CD4-positive, alpha-beta T cell (primary cell): ENCODE data around the gene CEP170B. TPM values are rescaled to one million over a fixed set of nuclear protein-coding genes. Genes with fewer than 3 reads are reported as not detected.

Experiments
- ATAC-seq: fragments of 200-7000 bp; cut with Tn5 transposase; one replicate; pipeline ENCODE4 v1.10.0; 2022; ENCODE audit warnings: mild to moderate bottlenecking; ENCODE audit not compliant: poor library complexity
- CTCF ChIA-PET: fragments of 350-600 bp; sonication (Branson Sonifier 250); formaldehyde crosslinking; loops from one replicate; lab custom pipeline; 2021; ENCODE audit warnings: antibody characterized with exemption, inconsistent platforms; lab: Charles Lee
- POLR2A ChIA-PET: fragments of 350-600 bp; sonication (Branson Sonifier 250); formaldehyde crosslinking; loops from one replicate; lab custom pipeline; 2021; ENCODE audit warnings: antibody characterized with exemption, inconsistent platforms; lab: Charles Lee
- DNase-seq, 14 experiments: peaks; one replicate each; pipeline ENCODE4 v3.0.0-alpha.2; 2013 to 2020; ENCODE audit warnings: mixed read lengths in 2 of 14
- H3K27ac ChIP-seq, 2 donors: one replicate each; pipeline versions ENCODE4 v1.5.1 to v1.7.0; 2013; ENCODE audit warnings: low read length in 2 of 2, low read depth in 1 of 2, mild to moderate bottlenecking in 1 of 2
- H3K27me3 ChIP-seq, 2 experiments: 1 replicate in 1 of 2; 2 replicates in 1 of 2; pipeline versions ENCODE4 v1.6.1 to v1.7.0; 2013; ENCODE audit warnings: low read length in 2 of 2, control low read depth in 1 of 2, mild to moderate bottlenecking in 1 of 2, moderate library complexity in 1 of 2; ENCODE audit not compliant: insufficient read depth in 2 of 2, control insufficient read depth in 1 of 2
- H3K36me3 ChIP-seq: one replicate; pipeline ENCODE4 v1.6.1; 2013; ENCODE audit warnings: low read length, control low read depth; ENCODE audit not compliant: insufficient read depth
- H3K4me1 ChIP-seq: one replicate; pipeline ENCODE4 v1.6.1; 2013; ENCODE audit warnings: low read length, control low read depth; ENCODE audit not compliant: insufficient read depth
- H3K4me3 ChIP-seq: one replicate; pipeline ENCODE4 v1.5.1; 2013; ENCODE audit warnings: mild to moderate bottlenecking, low read length, moderate library complexity
- H3K9me3 ChIP-seq, 2 experiments: 1 replicate in 1 of 2; 2 replicates in 1 of 2; pipeline versions ENCODE4 v1.6.1 to v1.7.0; 2013; ENCODE audit warnings: low read length in 2 of 2, mild to moderate bottlenecking in 2 of 2, control low read depth in 1 of 2, moderate library complexity in 1 of 2; ENCODE audit not compliant: control insufficient read depth in 1 of 2, insufficient read depth in 1 of 2
- H3K27ac Mint-ChIP-seq: one replicate; pipeline ENCODE4 v1.8.0; 2020; ENCODE audit warnings: mixed read lengths
- H3K27me3 Mint-ChIP-seq: one replicate; pipeline ENCODE4 v1.8.0; 2021; ENCODE audit warnings: mixed read lengths
- H3K36me3 Mint-ChIP-seq: one replicate; pipeline ENCODE4 v1.8.0; 2021; ENCODE audit warnings: low read depth, mixed read lengths
- H3K4me1 Mint-ChIP-seq: one replicate; pipeline ENCODE4 v1.8.0; 2021; ENCODE audit warnings: low read depth, mixed read lengths
- H3K4me3 Mint-ChIP-seq: one replicate; pipeline ENCODE4 v1.8.0; 2020; ENCODE audit warnings: mild to moderate bottlenecking, mixed read lengths
- H3K9me3 Mint-ChIP-seq: one replicate; pipeline ENCODE4 v1.8.0; 2020; ENCODE audit warnings: mixed read lengths
- intact Hi-C, 2 experiments: fragments of 100-400 bp; cut with DNase I in 1 of 2; cut with micrococcal nuclease in 1 of 2; formaldehyde crosslinking; loops; one replicate each; pipeline versions ENCODE4 v1.15.1 to v1.9.0; 2023 to 2025; cut with DNase I, micrococcal nuclease
- total RNA-seq, 174 experiments: library from RNA in 2 of 174; stranded (reverse) in 2 of 174; gene quantifications; one replicate each; pipeline ENCODE4 v1.2.3 and lab custom pipeline; 2021 to 2026
- TF ChIP-seq, protein P1 (sequence below): fragments of 200-600 bp; IDR thresholded peaks from one replicate; pipeline ENCODE4 v1.8.0; 2022; ENCODE audit warnings: antibody characterized with exemption, mild to moderate bottlenecking

The CEP170B gene
- total RNA-seq, 2 experiments from 2014 or later = 4.4 to 4.7 TPM

DNA sequence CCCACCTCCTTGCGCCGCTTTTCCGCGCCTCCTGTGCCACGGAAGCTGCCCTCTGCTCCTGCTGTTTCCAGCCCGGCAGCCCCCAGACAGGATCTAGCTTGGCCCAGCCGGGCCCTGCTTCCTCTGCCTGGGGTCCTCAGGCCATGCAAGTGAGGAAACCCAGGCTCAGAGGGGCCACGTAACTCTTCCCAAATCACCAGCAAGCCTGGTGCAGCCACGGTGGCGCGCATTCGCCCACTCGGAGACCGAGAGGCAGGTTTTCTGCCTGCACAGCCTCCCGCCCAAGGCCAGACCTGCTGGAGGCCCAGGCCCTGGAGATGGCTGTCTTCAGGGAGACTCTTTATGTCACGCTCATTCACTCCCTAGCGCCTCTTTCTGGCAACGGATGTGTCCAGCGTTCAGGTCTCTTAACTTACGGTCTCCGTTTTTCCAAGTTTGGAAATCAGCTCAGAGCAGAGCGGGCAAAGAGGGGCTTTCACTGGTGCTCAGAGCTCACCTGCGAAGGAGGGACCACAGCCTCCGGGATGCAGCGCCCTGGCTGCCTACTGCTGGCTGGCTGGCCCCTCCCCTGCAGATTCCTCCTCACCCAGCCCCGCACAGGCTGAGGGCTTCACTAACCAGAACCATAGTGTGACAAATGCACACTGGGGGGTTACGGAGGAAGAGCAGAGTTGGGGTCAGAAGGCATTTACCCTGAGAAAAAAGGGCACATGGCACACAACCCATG, 20.6 kb upstream of the CEP170B start:
- ATAC-seq (no peak), DNase-seq (no peak)
- H3K9me3 ChIP-seq = peaks cover 0 to 14% of the 10 kb centered on the region in 2 experiments
- no peaks in the 10 kb centered on the region for H3K9me3 Mint-ChIP-seq
- CTCF ChIA-PET = no interaction called here
- no peak overlapping the region for H3K4me3 Mint-ChIP-seq
- no peak overlapping the region for H3K27ac ChIP-seq
- intact Hi-C loops = no loop called here
- H3K27me3 Mint-ChIP-seq = peaks cover 70% of the 10 kb centered on the region
- H3K4me1 ChIP-seq = peaks cover 10% of the 10 kb centered on the region
- POLR2A ChIA-PET = no interaction called here
- no peak overlapping the region for H3K4me3 ChIP-seq
- H3K36me3 ChIP-seq = no peaks in the 10 kb centered on the region
- H3K27ac Mint-ChIP-seq = no peak overlapping the region
- H3K36me3 Mint-ChIP-seq = no peaks in the 10 kb centered on the region
- TF ChIP-seq, protein P1, sequence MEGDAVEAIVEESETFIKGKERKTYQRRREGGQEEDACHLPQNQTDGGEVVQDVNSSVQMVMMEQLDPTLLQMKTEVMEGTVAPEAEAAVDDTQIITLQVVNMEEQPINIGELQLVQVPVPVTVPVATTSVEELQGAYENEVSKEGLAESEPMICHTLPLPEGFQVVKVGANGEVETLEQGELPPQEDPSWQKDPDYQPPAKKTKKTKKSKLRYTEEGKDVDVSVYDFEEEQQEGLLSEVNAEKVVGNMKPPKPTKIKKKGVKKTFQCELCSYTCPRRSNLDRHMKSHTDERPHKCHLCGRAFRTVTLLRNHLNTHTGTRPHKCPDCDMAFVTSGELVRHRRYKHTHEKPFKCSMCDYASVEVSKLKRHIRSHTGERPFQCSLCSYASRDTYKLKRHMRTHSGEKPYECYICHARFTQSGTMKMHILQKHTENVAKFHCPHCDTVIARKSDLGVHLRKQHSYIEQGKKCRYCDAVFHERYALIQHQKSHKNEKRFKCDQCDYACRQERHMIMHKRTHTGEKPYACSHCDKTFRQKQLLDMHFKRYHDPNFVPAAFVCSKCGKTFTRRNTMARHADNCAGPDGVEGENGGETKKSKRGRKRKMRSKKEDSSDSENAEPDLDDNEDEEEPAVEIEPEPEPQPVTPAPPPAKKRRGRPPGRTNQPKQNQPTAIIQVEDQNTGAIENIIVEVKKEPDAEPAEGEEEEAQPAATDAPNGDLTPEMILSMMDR = no peak
- H3K4me1 Mint-ChIP-seq = no peaks in the 10 kb centered on the region
- peaks cover 43 to 48% of the 10 kb centered on the region in 2 experiments for H3K27me3 ChIP-seq

DNA sequence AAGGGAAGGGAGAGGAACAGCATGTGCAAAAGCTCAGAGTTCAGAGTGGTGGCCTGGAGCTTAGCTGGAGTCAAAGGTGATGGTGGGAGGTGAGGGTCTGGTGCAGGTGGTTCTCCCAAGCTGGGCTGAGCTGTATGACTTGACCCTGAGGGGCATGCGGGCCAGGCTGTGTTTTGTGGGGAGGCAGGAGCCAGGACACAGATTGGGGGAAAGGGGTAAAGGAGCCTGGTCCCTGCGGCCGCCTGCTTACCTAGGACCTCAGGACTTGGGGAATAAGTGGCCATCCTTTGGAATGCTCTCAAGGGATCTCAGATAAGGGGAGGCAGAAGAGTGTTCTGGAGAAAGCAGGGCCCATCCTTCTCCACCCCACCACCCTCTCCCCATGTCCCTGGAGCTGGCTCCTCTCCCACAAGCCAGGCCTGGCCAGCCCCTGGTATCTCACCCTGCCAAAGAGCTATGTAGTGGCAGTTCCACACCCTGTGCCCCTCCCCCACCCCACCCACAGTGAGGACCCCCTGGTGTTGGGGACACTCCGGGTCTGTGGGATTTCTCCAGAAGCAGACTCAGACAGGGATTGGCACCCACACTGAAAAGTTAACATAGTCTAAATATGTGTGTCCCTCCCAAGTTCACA, 19.9 kb upstream of the CEP170B start:
- Mint-ChIP-seq H3K4me3 (no peak overlapping the region), H3K9me3 (no peaks in the 10 kb centered on the region), H3K36me3 (no peaks in the 10 kb centered on the region), H3K4me1 (no peaks in the 10 kb centered on the region), H3K27me3 (peaks cover 75% of the 10 kb centered on the region), H3K27ac (no peak overlapping the region)
- TF ChIP-seq, protein P1 = no peak
- Histone ChIP-seq H3K27ac (no peak overlapping the region), H3K4me1 (peaks cover 10% of the 10 kb centered on the region), H3K27me3 (peaks cover 43 to 48% of the 10 kb centered on the region in 2 experiments), H3K9me3 (peaks cover 0 to 14% of the 10 kb centered on the region in 2 experiments), H3K4me3 (no peak overlapping the region), H3K36me3 (no peaks in the 10 kb centered on the region)
- ChIA-PET CTCF (no interaction called here), POLR2A (no interaction called here)
- intact Hi-C loops = no loop called here
- no peak for ATAC-seq
- no peak for DNase-seq

DNA sequence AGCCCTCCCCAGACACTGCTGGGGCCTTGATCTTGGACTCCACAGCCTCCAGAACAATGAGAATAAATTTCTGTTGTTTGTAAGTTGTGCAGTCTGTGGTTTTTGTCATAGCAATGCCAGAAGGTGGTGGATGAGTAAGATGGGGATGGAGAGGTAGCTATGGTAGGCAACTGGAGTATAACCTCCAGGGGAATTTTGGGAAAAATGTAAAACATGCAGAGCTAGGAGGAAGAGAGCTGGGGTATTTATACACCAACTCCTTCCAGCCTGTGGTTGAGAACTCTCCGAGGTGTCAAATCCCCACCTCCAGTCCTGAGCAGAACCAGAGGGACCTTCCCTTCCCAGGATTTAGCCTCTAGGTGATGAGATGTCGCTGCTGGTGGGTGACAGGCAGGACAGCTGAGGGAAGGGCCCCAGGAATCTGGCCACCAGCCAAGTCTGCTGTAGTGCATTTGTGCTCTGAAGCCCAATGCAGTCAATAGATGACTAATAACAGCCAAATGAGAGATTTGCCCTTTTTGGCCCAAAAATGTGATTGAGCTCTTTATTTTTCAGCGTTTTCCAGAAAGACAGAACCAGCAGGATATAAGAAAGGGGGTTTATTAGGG, 19.1 kb upstream of the CEP170B start:
- CTCF ChIA-PET = no interaction called here

More for the DNA sequence above, 19.1 kb upstream of the CEP170B start:
- H3K4me1 ChIP-seq = peaks cover 10% of the 10 kb centered on the region
- peaks cover 43 to 48% of the 10 kb centered on the region in 2 experiments for H3K27me3 ChIP-seq
- H3K27me3 Mint-ChIP-seq = peaks cover 73% of the 10 kb centered on the region
- TF ChIP-seq, protein P1 = no peak
- no peak overlapping the region for H3K4me3 ChIP-seq
- H3K27ac ChIP-seq = no peak overlapping the region
- POLR2A ChIA-PET = no interaction called here
- peaks cover 0 to 14% of the 10 kb centered on the region in 2 experiments for H3K9me3 ChIP-seq
- intact Hi-C loops = no loop called here
- ATAC-seq (no peak), DNase-seq (no peak)
- no peaks in the 10 kb centered on the region for H3K36me3 ChIP-seq
- no peaks in the 10 kb centered on the region for H3K4me1 Mint-ChIP-seq
- H3K27ac Mint-ChIP-seq = no peak overlapping the region
- no peaks in the 10 kb centered on the region for H3K36me3 Mint-ChIP-seq
- H3K4me3 Mint-ChIP-seq = no peak overlapping the region
- H3K9me3 Mint-ChIP-seq = no peaks in the 10 kb centered on the region
